Osteoblast (primary cell): ENCODE results near the gene TARS1. TPM values are rescaled to one million over a fixed set of nuclear protein-coding genes. Genes with fewer than 3 reads are reported as not detected.

ENCODE experiments used
- DNase-seq: peaks from one replicate; pipeline ENCODE4 v3.0.0; 2011; ENCODE audit warnings: low spot score, mixed read lengths; ENCODE audit not compliant: insufficient read length; ENCODE audit errors: missing footprints
- H2AFZ ChIP-seq: 2 replicates; pipeline ENCODE4 v1.6.0; 2011; ENCODE audit warnings: mild to moderate bottlenecking, low read length
- H3K27ac ChIP-seq: 2 replicates; pipeline ENCODE4 v1.5.1; 2011; ENCODE audit warnings: mild to moderate bottlenecking, low read depth, low read length, moderate library complexity
- H3K27me3 ChIP-seq: 2 replicates; pipeline ENCODE4 v1.6.0; 2012; ENCODE audit warnings: mild to moderate bottlenecking, control low read depth, inconsistent platforms, low read length, moderate library complexity; ENCODE audit not compliant: insufficient read depth
- H3K36me3 ChIP-seq: 2 replicates; pipeline ENCODE4 v1.5.1; 2011; ENCODE audit warnings: mild to moderate bottlenecking, low read length, control low read depth, moderate library complexity; ENCODE audit not compliant: insufficient read depth
- H3K4me1 ChIP-seq: 2 replicates; pipeline ENCODE4 v1.5.1; 2011; ENCODE audit warnings: mild to moderate bottlenecking, low read length, control low read depth, moderate library complexity; ENCODE audit not compliant: insufficient read depth
- H3K4me2 ChIP-seq: 2 replicates; pipeline ENCODE4 v1.6.0; 2011; ENCODE audit warnings: mild to moderate bottlenecking, low read length; ENCODE audit not compliant: insufficient read depth
- H3K4me3 ChIP-seq: fragments of 200-600 bp; sonication (generic); 3 replicates; pipeline ENCODE4 v1.5.1; 2012; ENCODE audit warnings: mild to moderate bottlenecking, low read length, inconsistent platforms; ENCODE audit not compliant: insufficient read depth
- H3K79me2 ChIP-seq: 2 replicates; pipeline ENCODE4 v1.6.0; 2012; ENCODE audit warnings: mild to moderate bottlenecking, low read length, control low read depth, inconsistent platforms; ENCODE audit not compliant: insufficient read depth
- H3K9me3 ChIP-seq: 2 replicates; pipeline ENCODE4 v1.5.1; 2011; ENCODE audit warnings: low read depth, low read length, control low read depth
- H4K20me1 ChIP-seq: 2 replicates; pipeline ENCODE4 v1.6.0; 2012; ENCODE audit warnings: mild to moderate bottlenecking, low read length, control low read depth; ENCODE audit not compliant: insufficient read depth
- CTCF ChIP-seq: IDR thresholded peaks from 2 replicates; pipeline ENCODE4 v1.5.1; 2011; ENCODE audit warnings: mild to moderate bottlenecking, low read depth, low read length, moderate library complexity; ENCODE audit errors: extremely low read depth
- total RNA-seq: library from RNA; depleted of rRNA; stranded (reverse); fragments of >200 nt; gene quantifications from 2 replicates; pipeline ENCODE4 v1.2.3, GENCODE V29; 2012

Gene TARS1
- total RNA-seq: 305 and 353 TPM in 2 replicates

- H3K36me3 ChIP-seq: peaks cover 6% of the 10 kb centered on the region
- peak; percentile 91 for DNase-seq
- H3K4me3 ChIP-seq: peak within 1 kb of the TSS; percentile 93
- H3K79me2 ChIP-seq: peaks cover 63% of the 10 kb centered on the region
- no peaks in the 10 kb centered on the region for H3K9me3 ChIP-seq
- peaks cover 17% of the 10 kb centered on the region for H4K20me1 ChIP-seq
- H3K4me1 ChIP-seq: peaks cover 26% of the 10 kb centered on the region
- H3K4me2 ChIP-seq: peak within 1 kb of the TSS; percentile 99
- peak within 1 kb of the TSS; percentile 95 for H2AFZ ChIP-seq
- H3K27me3 ChIP-seq: no peaks in the 10 kb centered on the region
- H3K27ac ChIP-seq: peak within 1 kb of the TSS; percentile 94
- TF ChIP-seq CTCF: no peak
Measured at GRCh38 chr5:33440482-33441240, at the start of gene TARS1. Gene TARS1 (plus strand): TSS chr5:33440965. CDS start chr5:33441087, 122 bp downstream.

- no peaks in the 10 kb centered on the region for H3K27me3 ChIP-seq
- no peak overlapping the region for H3K27ac ChIP-seq
- no peak overlapping the region for H3K4me2 ChIP-seq
- no peaks in the 10 kb centered on the region for H3K79me2 ChIP-seq
- H3K36me3 ChIP-seq: no peaks in the 10 kb centered on the region
- H3K4me3 ChIP-seq: no peak overlapping the region
- no peak overlapping the region for H2AFZ ChIP-seq
- H4K20me1 ChIP-seq: no peaks in the 10 kb centered on the region
- no peaks in the 10 kb centered on the region for H3K9me3 ChIP-seq
- DNase-seq: no peak
- TF ChIP-seq CTCF: no peak
- H3K4me1 ChIP-seq: peaks cover 12% of the 10 kb centered on the region
Measured at GRCh38 chr5:33398501-33398900, 42.3 kb upstream of the TARS1 start.

- Histone ChIP-seq H3K27ac (no peak overlapping the region), H3K36me3 (no peaks in the 10 kb centered on the region), H4K20me1 (no peaks in the 10 kb centered on the region), H3K9me3 (no peaks in the 10 kb centered on the region), H3K4me1 (peaks cover 12% of the 10 kb centered on the region), H2AFZ (no peak overlapping the region), H3K4me2 (no peak overlapping the region), H3K27me3 (no peaks in the 10 kb centered on the region), H3K4me3 (no peak overlapping the region), H3K79me2 (no peaks in the 10 kb centered on the region)
- no peak for TF ChIP-seq CTCF
- DNase-seq: no peak
Measured at GRCh38 chr5:33400675-33401074, 40.1 kb upstream of the TARS1 start.

- Histone ChIP-seq H3K4me1 (peaks cover 12% of the 10 kb centered on the region), H3K79me2 (no peaks in the 10 kb centered on the region), H4K20me1 (no peaks in the 10 kb centered on the region), H3K27ac (peak overlapping the region; percentile 34), H3K27me3 (no peaks in the 10 kb centered on the region), H3K4me3 (peak overlapping the region; percentile 21), H3K9me3 (no peaks in the 10 kb centered on the region), H3K4me2 (peak overlapping the region; percentile 50), H3K36me3 (no peaks in the 10 kb centered on the region), H2AFZ (no peak overlapping the region)
- no peak for TF ChIP-seq CTCF
- DNase-seq: no peak
Measured at GRCh38 chr5:33401482-33402390, 39.0 kb upstream of the TARS1 start.
